Heart left ventricle (tissue), 16 donors: ENCODE measurements around the gene FBXL3. TPM values are rescaled to one million over a fixed set of nuclear protein-coding genes. Genes with fewer than 3 reads are reported as not detected.

Experiments
- ATAC-seq, 4 donors: fragments of 200-7000 bp; cut with Tn5 transposase; one replicate each; pipeline ENCODE4 v1.9.1; 2020 to 2022; ENCODE audit warnings: moderate library complexity in 4 of 4, mild to moderate bottlenecking in 3 of 4, moderate number of reproducible peaks in 1 of 4
- DNase-seq, 5 donors: peaks; one replicate each; pipeline ENCODE4 v3.0.0-alpha.2; 2020
- H3K27ac ChIP-seq, 12 donors: fragments of 200-600 bp; sonication (generic) in 4 of 12; one replicate each; pipeline versions ENCODE4 v1.5.0 to v1.8.0; 2016 to 2022; ENCODE audit warnings: mild to moderate bottlenecking in 2 of 12
- H3K27me3 ChIP-seq, 9 donors: fragments of 200-600 bp; sonication (generic) in 2 of 9; one replicate each; pipeline versions ENCODE4 v1.5.1 to v1.8.0; 2016 to 2022; ENCODE audit warnings: mild to moderate bottlenecking in 3 of 9
- H3K36me3 ChIP-seq, 9 donors: fragments of 200-600 bp; sonication (generic) in 2 of 9; one replicate each; pipeline versions ENCODE4 v1.5.0 to v1.8.0; 2018 to 2022; ENCODE audit warnings: mild to moderate bottlenecking in 2 of 9
- H3K4me1 ChIP-seq, 12 donors: fragments of 200-600 bp; sonication (generic) in 4 of 12; one replicate each; pipeline versions ENCODE4 v1.5.0 to v1.8.0; 2016 to 2022; ENCODE audit warnings: mild to moderate bottlenecking in 3 of 12
- H3K4me3 ChIP-seq, 12 donors: fragments of 200-600 bp; sonication (generic) in 4 of 12; one replicate each; pipeline versions ENCODE4 v1.5.0 to v1.8.0; 2017 to 2022; ENCODE audit warnings: mild to moderate bottlenecking in 9 of 12, moderate library complexity in 4 of 12
- H3K9me3 ChIP-seq, 12 donors: fragments of 200-600 bp; sonication (generic) in 4 of 12; one replicate each; pipeline versions ENCODE4 v1.5.0 to v1.8.0; 2016 to 2022; ENCODE audit warnings: mild to moderate bottlenecking in 1 of 12
- CTCF ChIP-seq, 12 donors: fragments of 200-600 bp; sonication (generic) in 4 of 12; IDR thresholded peaks; one replicate each; pipeline versions ENCODE4 v1.5.0 to v1.8.0; 2018 to 2022; ENCODE audit warnings: antibody characterized with exemption in 12 of 12, mild to moderate bottlenecking in 5 of 12
- POLR2A ChIP-seq, 2 donors: fragments of 450-650 bp; IDR thresholded peaks; one replicate each; pipeline ENCODE4 v1.6.1; 2017; ENCODE audit warnings: antibody characterized with exemption in 2 of 2, mild to moderate bottlenecking in 2 of 2, moderate library complexity in 2 of 2
- WGBS, 4 donors: extraction: QIAGEN DNeasy Blood & Tissue Kit in 2 of 4; methylation state at CpG; one replicate each; pipeline versions ENCODE4 v1.1.5 to v1.1.7; 2013 to 2018; 5-methylcytosine and 5-hydroxymethylcytosine counted together
- intact Hi-C, 10 donors: fragments of 100-400 bp; cut with DNase I; formaldehyde crosslinking; loops; one replicate each; pipeline versions ENCODE4 v1.11.1 to v1.14.2; 2022
- polyA plus RNA-seq, 2 donors: library from polyadenylated mRNA; stranded (reverse); fragments of 200-250 nt; gene quantifications; one replicate each; pipeline ENCODE4 v1.2.3, GENCODE V29; 2013
- total RNA-seq, 9 donors: library from RNA; depleted of rRNA in 2 of 9; stranded (reverse); fragments of >200 nt in 2 of 9; fragmentation: NEBNext Ultra II Directional in 3 of 9; extraction: Animal tissue kit (Norgen Biotek cat#: 25700) in 3 of 9; gene quantifications; one replicate each; pipeline versions ENCODE4 v1.1.0 to v1.2.4, GENCODE V29; 2016 to 2023
- donor health status: ischemic (EF 13 %, LVEDD 7.1; RV severe dilation, severe dysfunction).
- donor health status: healthy with polysubstance abuse.
- donor health status: DM: no; HTN: yes; CAD: no.
- donor health status: DM: no; HTN: no; CAD: no.
- donor health status: ischemic (EF 25% LVEDD 6.9; RV normal size, moderate dysfunction).
- donor health status: ischemic (EF 25% LVEDD 5.7; RV mildly dilated, moderate dysfunction).
- donor health status: healthy.
- donor health status: DM: yes; HTN: yes; CAD: no.
- donor health status: ischemic (EF 35%, LVEDD 5.7; RV mildly dilated, moderate dysfunction).
- donor health status: nonischemic (EF 11% LVEDD 7.7; RV severe dilation, severe dysfunction).
- donor health status: DM: yes; HTN: yes; CAD: no.
- donor health status: PGD.
- donor health status: ischemic (EF 29% LVEDD 5.4; RV normal size, mild dysfunction).
- donor health status: nonischemic (EF 23%, LVEDD 6.1; RV moderate dilation, normal function).

The FBXL3 gene
- total and polyA plus RNA-seq, 11 donors: 11.8 to 50.0 (median 31.4) TPM

- TF ChIP-seq CTCF (IDR thresholded peaks at IDR 0.05) (no peak), POLR2A (IDR thresholded peaks at IDR 0.05) (no peak)
- Histone ChIP-seq H3K36me3 (peaks cover 0 to 46% (median 30%) of the 10 kb centered on the region in 9 donors), H3K9me3 (no peaks in the 10 kb centered on the region), H3K27ac (peak overlapping the region in 1 of 12 donors; percentile 35), H3K27me3 (no peaks in the 10 kb centered on the region), H3K4me3 (no peak overlapping the region), H3K4me1 (no peaks in the 10 kb centered on the region)
- no peak for DNase-seq
- WGBS, 4 donors: 85 to 91% (median 88%) methylated on average over 5 of the region's 5 CpGs
- intact Hi-C loops: no loop called here
- ATAC-seq: no peak
These were observed 15.7 kb upstream of the FBXL3 start for GRCh38 chr13:77042566-77043177.

DNA sequence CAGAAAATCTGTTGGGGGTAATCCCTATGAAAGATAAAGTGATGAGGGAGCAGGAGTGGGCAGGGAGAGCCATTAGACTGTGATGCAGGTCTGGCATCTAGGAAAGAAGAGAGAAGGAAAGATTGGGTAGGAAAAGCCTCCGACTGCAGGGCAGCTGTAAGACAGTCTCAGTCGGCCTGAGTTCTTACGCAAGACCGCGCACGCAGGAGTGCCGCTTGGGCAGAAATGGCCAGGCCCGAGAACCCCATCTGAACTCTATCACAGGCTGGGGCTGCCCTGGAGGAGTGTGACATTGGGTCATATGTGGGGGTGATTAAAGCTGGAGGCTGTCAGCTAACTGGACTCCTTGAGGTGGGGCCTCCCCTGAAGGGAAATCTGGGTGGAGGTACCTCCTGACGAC, 13.9 kb upstream of the FBXL3 start:
- Histone ChIP-seq H3K4me1 (peaks cover 0 to 9% (median 0%) of the 10 kb centered on the region in 12 donors), H3K9me3 (no peaks in the 10 kb centered on the region), H3K36me3 (peaks cover 0 to 30% (median 18%) of the 10 kb centered on the region in 9 donors), H3K27me3 (no peaks in the 10 kb centered on the region), H3K4me3 (no peak overlapping the region), H3K27ac (no peak overlapping the region)
- ATAC-seq (no peak), DNase-seq (no peak)
- intact Hi-C loops: no loop called here
- TF ChIP-seq POLR2A (IDR thresholded peaks at IDR 0.05) (no peak), CTCF (IDR thresholded peaks at IDR 0.05) (no peak)
- WGBS, 4 donors: 93 to 95% (median 94%) methylated on average over 9 of the region's 9 CpGs

DNA sequence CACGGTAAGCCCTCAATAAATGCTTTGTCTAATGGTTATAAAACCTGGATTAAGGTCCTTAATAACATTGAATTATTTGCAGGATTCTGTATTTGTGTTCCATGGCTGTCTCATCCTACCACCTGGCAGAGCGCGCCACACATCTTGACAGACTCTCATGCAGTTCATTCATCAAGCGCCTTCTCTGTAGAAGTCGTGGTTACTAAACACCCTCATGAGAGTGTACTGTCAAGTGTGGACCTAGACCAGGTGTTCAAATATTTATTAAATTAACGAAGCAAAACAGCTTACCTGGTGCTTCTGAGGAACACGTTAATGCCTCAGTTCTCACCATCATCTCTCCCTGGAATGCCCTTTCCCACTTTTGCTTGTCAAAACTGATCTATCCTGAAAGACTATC, 13.1 kb upstream of the FBXL3 start:
- intact Hi-C loops: no loop called here

More for the DNA sequence above, 13.1 kb upstream of the FBXL3 start:
- WGBS, 4 donors: 96 to 98% (median 97%) methylated on average over 7 of the region's 7 CpGs
- H3K36me3 ChIP-seq: peaks cover 0 to 23% (median 15%) of the 10 kb centered on the region in 9 donors
- no peak overlapping the region for H3K27ac ChIP-seq
- DNase-seq (no peak), ATAC-seq (no peak)
- H3K4me1 ChIP-seq: peaks cover 0 to 9% (median 0%) of the 10 kb centered on the region in 12 donors
- H3K9me3 ChIP-seq: no peaks in the 10 kb centered on the region
- TF ChIP-seq CTCF (IDR thresholded peaks at IDR 0.05) (no peak), POLR2A (IDR thresholded peaks at IDR 0.05) (no peak)
- H3K27me3 ChIP-seq: no peaks in the 10 kb centered on the region
- no peak overlapping the region for H3K4me3 ChIP-seq
